GM21423 (cell line): ENCODE data around the gene NEK6.
"Not testable (repeated sequence)": the region's sequence is repeated elsewhere in the genome, so short reads cannot be mapped to it uniquely, and the experiment has no call there.

Source experiments
- ATAC-seq: cut with Tn5 transposase; IDR thresholded peaks from one replicate; pipeline ENCODE4 v1.9.1; 2021; ENCODE audit warnings: mild to moderate bottlenecking, moderate library complexity; ENCODE audit not compliant: unreplicated experiment

The NEK6 gene

GRCh38 chr9:124225945-124226344 is 31.8 kb upstream of the NEK6 start:
- no peak for ATAC-seq

- ATAC-seq = no peak
These were observed 29.2 kb upstream of the NEK6 start for GRCh38 chr9:124228516-124228915.

- no peak for ATAC-seq
These were observed 26.5 kb upstream of the NEK6 start for GRCh38 chr9:124231095-124231737.

GRCh38 chr9:124238546-124239140 is 19.1 kb upstream of the NEK6 start:
- ATAC-seq = peak; percentile 25

GRCh38 chr9:124239249-124240073 is 18.3 kb upstream of the NEK6 start:
- peak; percentile 72 for ATAC-seq

GRCh38 chr9:124242331-124243194 is 15.2 kb upstream of the NEK6 start:
- ATAC-seq = no peak

- ATAC-seq = not testable (repeated sequence)
These were observed 10.4 kb upstream of the NEK6 start for GRCh38 chr9:124247393-124247792.

- ATAC-seq = no peak
These were observed 9.7 kb upstream of the NEK6 start for GRCh38 chr9:124248066-124248465.

GRCh38 chr9:124248960-124249359 is 8.8 kb upstream of the NEK6 start:
- ATAC-seq = no peak

GRCh38 chr9:124251204-124251603 is 6.5 kb upstream of the NEK6 start:
- no peak for ATAC-seq

GRCh38 chr9:124251605-124252378 is 6.0 kb upstream of the NEK6 start:
- ATAC-seq = no peak

GRCh38 chr9:124252878-124253277 is 4.9 kb upstream of the NEK6 start:
- ATAC-seq = not testable (repeated sequence)

GRCh38 chr9:124254261-124254682 is 3.5 kb upstream of the NEK6 start:
- ATAC-seq = peak; percentile 59

GRCh38 chr9:124255222-124255621 is 2.5 kb upstream of the NEK6 start:
- no peak for ATAC-seq

- no peak for ATAC-seq
These were observed 1.2 kb upstream of the NEK6 start for GRCh38 chr9:124256517-124257069.

GRCh38 chr9:124257070-124257843 is 492 bp upstream of the NEK6 start:
- ATAC-seq = no peak

- no peak for ATAC-seq
These were observed 933 bp downstream of the NEK6 start for GRCh38 chr9:124258607-124259157.

- ATAC-seq = no peak
These were observed 1.5 kb downstream of the NEK6 start for GRCh38 chr9:124259158-124259808.
